DLD1 (cell line): Measurements from ENCODE around the gene KIF26B.

Experiments
- in situ Hi-C: cut with HindIII; loops from 2 replicates; pipeline ENCODE4 v1.10.0; 2017; ENCODE audit warnings: low sequenced_read_pairs

The KIF26B gene

DNA sequence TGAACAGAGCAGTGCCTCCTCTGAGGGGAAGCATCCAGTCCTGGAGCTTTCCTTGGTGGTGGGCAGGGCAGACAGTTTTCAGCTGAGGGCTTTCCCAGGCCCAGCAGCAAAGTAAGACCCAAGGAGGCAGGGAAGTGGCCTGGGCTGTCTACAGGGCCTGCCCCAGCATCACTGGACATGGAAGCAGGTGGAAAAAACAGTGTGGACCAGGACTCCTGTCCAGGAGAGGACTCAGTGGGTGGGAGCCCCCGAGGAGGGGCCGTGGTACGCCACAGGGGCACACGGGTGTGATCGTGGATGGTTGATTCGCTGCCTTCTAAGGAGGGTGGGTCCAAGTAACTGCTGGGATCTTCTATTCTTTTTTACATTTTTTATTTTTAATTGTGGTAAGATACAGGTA is 387.6 kb downstream of the KIF26B start:
- in situ Hi-C loops, result no loop called here

DNA sequence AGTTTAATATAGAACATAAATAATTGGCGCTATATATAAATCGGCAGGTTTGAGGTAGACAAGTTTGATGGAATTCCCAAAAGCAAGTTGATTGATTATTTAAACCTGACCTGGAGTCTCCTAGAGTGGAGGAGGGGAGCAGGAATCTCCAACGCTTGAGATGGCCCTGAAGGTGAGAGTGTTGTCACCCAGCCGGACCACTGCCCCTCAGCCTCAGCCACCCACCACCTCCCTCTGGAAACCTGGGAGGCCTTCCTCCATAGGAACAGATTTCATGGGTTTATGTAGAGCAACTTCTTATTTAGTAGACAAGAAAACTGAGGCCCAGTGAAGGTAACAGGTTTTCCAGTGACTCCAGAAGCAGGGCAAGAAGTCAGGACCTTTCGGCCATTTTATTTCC is 389.5 kb downstream of the KIF26B start:
- in situ Hi-C loops, result no loop called here

DNA sequence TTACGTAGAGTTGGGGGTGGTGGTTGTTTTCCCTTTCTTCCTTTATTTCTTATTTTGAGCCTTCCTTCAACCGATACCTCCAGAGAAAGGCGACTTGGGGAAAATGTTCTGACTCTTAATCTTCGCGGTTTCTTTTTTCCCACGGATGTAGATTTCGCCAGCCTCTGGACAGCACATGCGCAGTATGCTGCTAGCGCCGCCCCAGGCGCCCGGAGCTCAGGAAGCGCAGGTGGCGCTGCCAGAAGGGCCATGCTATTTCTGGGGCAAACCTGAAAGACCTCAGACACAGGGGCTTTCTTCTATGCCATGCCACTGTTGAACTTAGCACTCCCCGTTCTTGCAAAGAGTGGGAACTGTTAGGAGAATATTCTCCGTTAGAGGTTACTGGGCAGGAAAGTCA is 392.1 kb downstream of the KIF26B start:
- in situ Hi-C loops, result no loop called here

- in situ Hi-C loops, result no loop called here
Observed at GRCh38 chr1:245549996-245550719, 395.4 kb downstream of the KIF26B start.

DNA sequence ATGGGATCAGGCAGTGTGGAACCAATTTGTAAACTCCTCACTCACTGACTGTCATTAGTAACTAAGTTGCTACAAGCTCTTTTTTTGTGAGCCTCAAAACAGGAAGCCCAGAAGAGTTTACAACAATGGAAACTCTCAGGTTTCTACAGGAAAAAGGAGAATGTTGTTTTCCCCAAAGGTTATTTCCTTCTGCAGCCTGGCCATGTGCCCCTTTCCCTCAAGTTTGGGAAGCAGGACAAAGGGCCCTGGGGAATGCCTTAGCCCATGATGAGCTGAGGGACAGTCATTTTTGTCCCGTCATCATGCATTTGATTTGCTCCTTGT is 395.9 kb downstream of the KIF26B start:
- in situ Hi-C loops, result no loop called here

DNA sequence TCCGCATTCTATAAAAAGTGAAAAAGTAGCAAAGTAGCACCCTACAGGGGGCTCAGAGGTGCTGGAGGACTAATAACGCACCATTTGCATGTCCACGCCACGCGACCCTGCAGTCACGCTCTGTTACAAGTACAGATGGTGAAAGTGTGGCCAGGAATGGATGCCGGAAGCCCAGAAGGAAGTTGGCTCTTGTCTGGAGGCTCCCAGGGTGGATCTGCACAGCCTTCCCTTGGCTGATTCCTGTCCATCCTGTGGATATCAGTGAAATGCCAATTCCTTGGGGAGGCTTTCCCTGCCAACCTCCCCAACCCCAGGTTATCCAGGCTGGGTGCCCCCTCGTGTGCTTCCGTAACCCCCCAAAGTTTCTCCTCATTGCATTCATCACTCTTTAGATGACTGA is 396.8 kb downstream of the KIF26B start:
- in situ Hi-C loops, result no loop called here

DNA sequence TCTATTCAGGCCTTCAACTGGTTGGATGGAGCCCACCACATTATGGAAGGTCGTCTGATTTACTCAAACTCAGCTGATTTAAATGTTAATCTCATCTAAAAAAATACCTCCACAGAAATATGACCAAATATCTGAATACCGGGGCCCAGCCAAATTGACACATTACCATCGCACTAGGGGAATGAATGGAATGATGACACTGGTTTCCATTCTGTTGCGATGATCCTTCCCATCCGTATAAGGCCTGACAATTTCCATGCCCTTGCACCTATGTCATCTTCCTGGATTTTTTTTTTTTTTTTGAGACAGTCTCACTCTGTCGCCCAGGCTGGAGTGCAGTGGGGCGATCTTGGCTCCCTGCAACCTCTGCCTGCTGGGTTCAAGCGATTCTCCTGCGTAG is 397.5 kb downstream of the KIF26B start:
- in situ Hi-C loops, result no loop called here

GRCh38 chr1:245556057-245556456 is 401.3 kb downstream of the KIF26B start:
- in situ Hi-C loops, result no loop called here

DNA sequence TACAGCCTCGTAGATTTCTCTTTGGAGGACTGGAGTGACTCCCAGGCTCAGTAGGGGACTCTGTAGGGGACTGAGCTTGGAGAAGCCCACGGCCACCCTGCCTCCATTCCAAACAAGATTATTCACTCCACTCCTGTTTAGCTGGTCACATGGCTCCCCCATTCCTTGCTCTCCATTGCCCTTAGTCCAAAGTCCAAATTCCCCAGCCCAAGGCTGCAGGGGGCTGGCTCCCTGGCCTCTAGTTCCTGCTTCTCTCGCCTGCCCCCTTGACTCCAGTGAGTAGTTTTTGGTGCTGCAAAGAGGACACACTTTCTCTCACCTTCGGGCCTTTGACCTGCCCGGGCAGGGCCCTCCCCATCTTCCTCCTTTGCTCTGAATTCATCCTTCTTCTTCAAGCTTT is 403.3 kb downstream of the KIF26B start:
- in situ Hi-C loops, result no loop called here

GRCh38 chr1:245560316-245560859 is 405.6 kb downstream of the KIF26B start:
- in situ Hi-C loops, result no loop called here

- in situ Hi-C loops, result no loop called here
Observed at GRCh38 chr1:245561665-245562234, 407.0 kb downstream of the KIF26B start.

DNA sequence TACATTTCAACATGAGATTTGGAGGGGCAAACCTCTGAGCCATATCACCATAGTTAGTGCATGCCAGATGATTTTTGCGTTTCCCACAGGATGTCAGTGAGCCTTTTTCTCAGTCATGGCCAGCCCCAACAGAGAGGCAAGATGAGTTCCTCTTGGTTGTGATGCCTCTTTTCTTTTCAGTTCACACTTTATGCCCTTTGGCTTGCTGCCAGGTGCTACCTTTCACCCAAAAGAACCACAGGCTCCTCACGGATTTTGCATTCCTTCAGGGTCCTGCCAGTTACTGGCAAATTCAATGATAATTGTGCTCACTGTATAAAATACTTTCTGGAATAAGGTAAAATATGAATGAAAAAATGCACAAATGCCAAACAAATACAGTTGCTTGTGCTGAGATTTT is 411.3 kb downstream of the KIF26B start:
- in situ Hi-C loops, result no loop called here

GRCh38 chr1:245566952-245567351 is 412.2 kb downstream of the KIF26B start:
- in situ Hi-C loops, result no loop called here

- in situ Hi-C loops, result no loop called here
Observed at GRCh38 chr1:245571815-245572294, 417.1 kb downstream of the KIF26B start.

DNA sequence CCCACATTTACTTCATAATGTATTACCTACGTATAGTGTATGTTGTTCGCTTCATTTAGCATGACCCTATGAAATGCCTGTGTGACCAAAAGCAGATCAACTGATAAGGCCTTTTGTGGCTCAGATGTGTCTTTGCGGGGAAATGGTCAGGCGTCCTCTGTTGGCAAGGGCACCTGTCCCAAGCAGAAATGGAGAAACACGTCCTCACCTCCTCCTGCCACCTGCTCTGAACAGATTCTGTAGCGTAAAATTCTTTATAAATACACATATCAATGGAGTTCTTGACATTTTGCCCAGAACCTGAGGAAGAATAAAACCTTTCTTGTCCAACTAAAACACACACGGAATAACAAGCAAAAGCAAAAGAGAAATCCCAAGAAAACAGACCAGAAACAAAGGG is 417.9 kb downstream of the KIF26B start:
- in situ Hi-C loops, result no loop called here

- in situ Hi-C loops, result no loop called here
Observed at GRCh38 chr1:245575710-245576109, 420.9 kb downstream of the KIF26B start.

DNA sequence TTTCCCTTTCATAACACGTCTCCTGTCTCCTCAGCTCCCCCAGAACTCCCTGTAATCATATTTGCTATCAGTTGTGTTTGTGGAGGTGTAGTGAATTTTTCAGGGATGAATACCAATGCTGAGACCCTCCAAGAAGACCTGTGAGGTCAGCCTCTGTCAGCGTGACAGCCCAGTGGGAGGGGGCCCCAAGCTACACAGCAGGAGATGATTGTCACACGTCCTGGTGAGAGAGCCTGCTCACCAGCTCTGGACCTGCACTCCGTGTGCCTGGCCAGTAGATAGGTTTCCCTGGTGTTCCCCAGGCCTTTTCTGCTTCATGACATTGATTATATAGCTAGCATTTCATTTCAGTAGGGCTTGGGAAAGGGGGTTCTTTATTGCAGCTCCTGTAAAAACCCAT is 421.5 kb downstream of the KIF26B start:
- in situ Hi-C loops, result no loop called here

DNA sequence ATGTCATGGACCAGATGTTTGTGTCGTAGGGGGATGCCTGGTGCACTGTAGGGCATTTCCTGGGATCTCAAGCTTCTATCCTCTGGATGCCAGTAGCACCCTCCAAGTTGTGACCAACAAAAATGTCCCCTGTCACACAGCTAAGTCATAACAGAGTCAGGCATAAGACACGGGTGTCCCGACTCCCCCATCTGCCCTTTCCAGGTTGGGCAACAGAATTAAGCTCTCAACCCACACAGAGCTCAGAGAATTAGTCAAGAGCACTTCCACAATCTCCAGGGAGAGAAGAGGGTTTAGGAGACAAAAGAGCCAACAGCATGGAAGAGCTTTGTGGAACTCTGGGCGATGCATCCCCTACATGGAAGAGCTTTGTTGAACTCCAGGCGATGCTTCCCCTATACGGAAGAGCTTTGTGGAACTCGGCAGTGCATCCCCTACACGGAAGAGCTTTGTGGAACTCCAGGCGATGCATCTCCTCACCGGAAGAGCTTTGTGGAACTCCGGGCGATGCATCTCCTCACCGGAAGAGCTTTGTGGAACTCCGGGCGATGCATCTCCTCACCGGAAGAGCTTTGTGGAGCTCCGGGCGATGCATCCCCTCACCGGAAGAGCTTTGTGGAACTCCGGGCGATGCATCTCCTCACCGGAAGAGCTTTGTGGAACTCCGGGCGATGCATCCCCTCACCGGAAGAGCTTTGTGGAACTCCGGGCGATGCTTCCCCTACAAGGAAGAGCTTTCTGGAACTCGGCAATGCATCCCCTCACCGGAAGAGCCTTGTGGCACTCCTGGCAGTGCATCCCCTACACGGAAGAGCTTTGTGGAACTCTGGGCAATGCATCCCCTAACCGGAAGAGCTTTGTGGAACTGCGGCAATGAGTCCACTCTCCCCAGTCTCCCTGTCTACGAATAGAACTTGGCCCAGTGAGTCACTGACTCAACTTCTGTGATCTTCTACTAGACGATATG is 422.7 kb downstream of the KIF26B start:
- in situ Hi-C loops, result no loop called here

GRCh38 chr1:245578308-245578707 is 423.5 kb downstream of the KIF26B start:
- in situ Hi-C loops, result no loop called here

DNA sequence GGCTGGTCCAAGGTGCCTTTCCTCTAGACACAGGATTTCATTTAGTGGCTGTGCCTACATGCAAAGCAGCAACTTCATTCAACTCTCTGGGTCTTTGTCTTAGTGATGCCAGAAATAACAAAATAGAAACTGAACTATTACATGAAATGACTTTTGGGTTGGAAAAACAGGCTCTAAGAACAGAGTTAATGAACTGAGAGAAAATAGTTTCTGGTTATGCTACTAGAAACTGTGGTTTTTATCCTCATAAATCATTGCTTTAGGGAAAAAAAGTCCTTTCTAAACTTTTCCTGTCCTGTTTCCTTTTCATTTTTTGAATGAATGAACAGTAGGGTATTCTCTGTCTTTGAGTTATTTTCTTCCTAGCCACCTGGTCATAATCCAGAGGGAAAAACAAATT is 424.0 kb downstream of the KIF26B start:
- in situ Hi-C loops, result no loop called here

DNA sequence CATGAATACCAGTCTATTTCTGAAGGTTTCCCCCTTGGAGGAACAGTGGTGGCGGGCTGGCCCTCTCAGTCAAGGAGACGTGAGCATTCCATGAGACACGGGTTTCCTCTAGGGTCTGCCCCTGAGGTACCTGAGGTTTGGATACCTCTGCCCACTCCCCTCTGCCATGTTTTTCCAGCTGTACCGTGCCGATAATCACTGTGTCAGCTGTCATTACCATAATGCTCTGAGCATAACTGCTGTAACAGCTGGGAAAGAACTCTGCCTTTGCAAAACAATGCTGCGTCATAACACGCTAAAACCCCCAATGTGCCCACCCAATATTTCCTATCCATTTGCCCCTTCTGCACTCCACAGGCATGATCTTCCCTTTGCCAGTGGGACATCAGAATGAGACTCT is 425.1 kb downstream of the KIF26B start:
- in situ Hi-C loops, result no loop called here
